ENCODE measurements around the gene GOLGA6L7. TPM values are rescaled to one million over a fixed set of nuclear protein-coding genes. Genes with fewer than 3 reads are reported as not detected.
"Not testable (repeated sequence)": the region's sequence is repeated elsewhere in the genome, so short reads cannot be mapped to it uniquely, and the experiment has no call there.

Gene GOLGA6L7
- total and polyA plus RNA-seq, 11 donors = not detected

GRCh38 chr15:28873006-28873405 is 24.6 kb upstream of the GOLGA6L7 start:
- no peaks in the 10 kb centered on the region for H3K36me3 ChIP-seq
- intact Hi-C loops (cut with DNase I) = no loop called here
- TF ChIP-seq POLR2A (IDR thresholded peaks at IDR 0.05) (no peak), CTCF (IDR thresholded peaks at IDR 0.05) (no peak)
- H3K4me3 ChIP-seq = no peak overlapping the region
- DNase-seq = no peak
- peaks cover 0 to 4% (median 0%) of the 10 kb centered on the region in 9 donors for H3K27me3 ChIP-seq
- WGBS, 4 donors = 83 to 95% (median 87%) methylated on average over 5 of the region's 5 CpGs
- no peak for ATAC-seq
- no peak overlapping the region for H3K27ac ChIP-seq
- peaks cover 0 to 3% (median 0%) of the 10 kb centered on the region in 12 donors for H3K9me3 ChIP-seq
- no peaks in the 10 kb centered on the region for H3K4me1 ChIP-seq

- WGBS, 4 donors = 74 to 89% (median 79%) methylated on average over 3 of the region's 3 CpGs
- Histone ChIP-seq H3K27ac (no peak overlapping the region), H3K9me3 (peaks cover 0 to 3% (median 0%) of the 10 kb centered on the region in 12 donors), H3K27me3 (peaks cover 0 to 3% (median 0%) of the 10 kb centered on the region in 9 donors), H3K36me3 (no peaks in the 10 kb centered on the region), H3K4me3 (no peak overlapping the region), H3K4me1 (no peaks in the 10 kb centered on the region)
- TF ChIP-seq POLR2A (IDR thresholded peaks at IDR 0.05) (no peak), CTCF (IDR thresholded peaks at IDR 0.05) (no peak)
- no peak for ATAC-seq
- intact Hi-C loops (cut with DNase I) = no loop called here
- DNase-seq = peak in 1 of 5 donors; percentile 4
These were observed 22.7 kb upstream of the GOLGA6L7 start for GRCh38 chr15:28871168-28871567.

- TF ChIP-seq POLR2A (IDR thresholded peaks at IDR 0.05) (no peak), CTCF (IDR thresholded peaks at IDR 0.05) (no peak)
- DNase-seq (no peak), ATAC-seq (no peak)
- Histone ChIP-seq H3K9me3 (peaks cover 0 to 3% (median 0%) of the 10 kb centered on the region in 12 donors), H3K36me3 (no peaks in the 10 kb centered on the region), H3K4me1 (no peaks in the 10 kb centered on the region), H3K4me3 (no peak overlapping the region), H3K27ac (no peak overlapping the region), H3K27me3 (no peaks in the 10 kb centered on the region)
- WGBS, 4 donors = 79 to 90% (median 84%) methylated on average over 9 of the region's 9 CpGs
- intact Hi-C loops (cut with DNase I) = no loop called here
These were observed 20.4 kb upstream of the GOLGA6L7 start for GRCh38 chr15:28868744-28869345.

DNA sequence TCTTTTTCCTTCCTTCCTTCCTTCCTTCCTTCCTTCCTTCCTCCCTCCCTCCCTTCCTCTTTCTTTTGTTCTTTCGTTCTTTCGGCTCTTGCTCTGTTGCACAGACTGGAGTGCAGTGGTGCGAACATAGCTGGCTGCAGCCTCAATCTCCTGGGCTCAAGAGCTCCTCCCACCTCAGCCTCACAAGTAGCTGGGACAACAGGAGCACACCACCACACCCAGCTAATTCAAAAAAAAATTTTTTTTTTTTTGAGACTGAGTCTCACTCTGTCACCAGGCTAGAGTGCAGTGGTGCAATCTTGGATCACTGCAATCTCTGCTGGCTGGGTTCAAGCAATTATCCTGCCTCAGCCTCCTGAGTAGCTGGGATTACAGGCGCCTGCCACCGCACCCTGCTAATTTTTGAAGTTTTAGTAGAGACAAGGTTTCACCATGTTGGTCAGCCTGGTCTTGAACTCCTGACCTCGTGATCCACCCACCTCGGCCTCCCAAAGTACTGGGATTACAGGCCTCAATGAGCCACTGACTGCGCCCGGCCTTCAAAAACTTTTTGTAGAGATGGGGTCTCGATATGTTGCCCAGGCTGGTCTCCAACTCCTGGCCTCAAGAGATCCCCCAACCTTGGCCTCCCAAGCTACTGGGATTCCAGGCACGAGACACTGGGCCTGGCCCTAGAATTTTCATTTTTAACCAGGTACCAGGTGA is 13.3 kb upstream of the GOLGA6L7 start:
- H3K36me3 ChIP-seq; H3K9me3 ChIP-seq; H3K27ac ChIP-seq; intact Hi-C loops (cut with DNase I); ATAC-seq; H3K4me3 ChIP-seq; DNase-seq; H3K4me1 ChIP-seq; H3K27me3 ChIP-seq: not testable (repeated sequence)
- 92 to 94% (median 92%) methylated on average over 11 of the region's 11 CpGs for WGBS, 4 donors

Measured in heart left ventricle (tissue), 16 donors.